Chondrocyte (in vitro differentiated cells): ENCODE measurements around the gene ZNF385B. TPM values are rescaled to one million over a fixed set of nuclear protein-coding genes. Genes with fewer than 3 reads are reported as not detected.

Experiments used
- DNase-seq: peaks from one replicate; pipeline ENCODE4 v3.0.0; 2021; ENCODE audit warnings: mixed read lengths, low spot score
- H3K27ac Mint-ChIP-seq: one replicate; pipeline ENCODE4 v1.8.0; 2021; ENCODE audit warnings: mild to moderate bottlenecking, moderate library complexity, mixed read lengths; ENCODE audit not compliant: unreplicated experiment
- H3K27me3 Mint-ChIP-seq: 2 replicates; pipeline ENCODE4 v1.8.0; 2021; ENCODE audit warnings: low read depth, mixed read lengths
- H3K36me3 Mint-ChIP-seq: 2 replicates; pipeline ENCODE4 v1.8.0; 2021; ENCODE audit warnings: low read depth, mixed read lengths
- H3K4me1 Mint-ChIP-seq: 2 replicates; pipeline ENCODE4 v1.8.0; 2021; ENCODE audit warnings: low read depth, mild to moderate bottlenecking, mixed read lengths
- H3K4me3 Mint-ChIP-seq: one replicate; pipeline ENCODE4 v1.8.0; 2021; ENCODE audit warnings: mild to moderate bottlenecking, moderate library complexity, mixed read lengths; ENCODE audit not compliant: unreplicated experiment
- H3K9me3 Mint-ChIP-seq: 2 replicates; pipeline ENCODE4 v1.8.0; 2021; ENCODE audit warnings: low read depth, mixed read lengths
- total RNA-seq: library from RNA; stranded (reverse); gene quantifications from 3 replicates; pipeline ENCODE4 v1.2.1, GENCODE V29; 2021
- TF ChIP-seq, protein P1 (sequence below): fragments of 200-600 bp; sonication (generic); IDR thresholded peaks from 2 replicates; pipeline ENCODE4 v1.5.0; 2021; ENCODE audit warnings: antibody characterized with exemption, mild to moderate bottlenecking, moderate library complexity

Gene ZNF385B
- total RNA-seq, 1 donor from 2014 or later = 0.25 TPM

GRCh38 chr2:179551539-179552045 lies 309.8 kb downstream of the ZNF385B start:
- peaks cover 4% of the 10 kb centered on the region for H3K4me1 Mint-ChIP-seq
- no peak overlapping the region for H3K4me3 Mint-ChIP-seq
- peaks cover 3% of the 10 kb centered on the region for H3K9me3 Mint-ChIP-seq
- peaks cover 15% of the 10 kb centered on the region for H3K27me3 Mint-ChIP-seq
- TF ChIP-seq, protein P1, sequence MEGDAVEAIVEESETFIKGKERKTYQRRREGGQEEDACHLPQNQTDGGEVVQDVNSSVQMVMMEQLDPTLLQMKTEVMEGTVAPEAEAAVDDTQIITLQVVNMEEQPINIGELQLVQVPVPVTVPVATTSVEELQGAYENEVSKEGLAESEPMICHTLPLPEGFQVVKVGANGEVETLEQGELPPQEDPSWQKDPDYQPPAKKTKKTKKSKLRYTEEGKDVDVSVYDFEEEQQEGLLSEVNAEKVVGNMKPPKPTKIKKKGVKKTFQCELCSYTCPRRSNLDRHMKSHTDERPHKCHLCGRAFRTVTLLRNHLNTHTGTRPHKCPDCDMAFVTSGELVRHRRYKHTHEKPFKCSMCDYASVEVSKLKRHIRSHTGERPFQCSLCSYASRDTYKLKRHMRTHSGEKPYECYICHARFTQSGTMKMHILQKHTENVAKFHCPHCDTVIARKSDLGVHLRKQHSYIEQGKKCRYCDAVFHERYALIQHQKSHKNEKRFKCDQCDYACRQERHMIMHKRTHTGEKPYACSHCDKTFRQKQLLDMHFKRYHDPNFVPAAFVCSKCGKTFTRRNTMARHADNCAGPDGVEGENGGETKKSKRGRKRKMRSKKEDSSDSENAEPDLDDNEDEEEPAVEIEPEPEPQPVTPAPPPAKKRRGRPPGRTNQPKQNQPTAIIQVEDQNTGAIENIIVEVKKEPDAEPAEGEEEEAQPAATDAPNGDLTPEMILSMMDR = no peak
- no peak overlapping the region for H3K27ac Mint-ChIP-seq
- no peak for DNase-seq
- no peaks in the 10 kb centered on the region for H3K36me3 Mint-ChIP-seq

DNA sequence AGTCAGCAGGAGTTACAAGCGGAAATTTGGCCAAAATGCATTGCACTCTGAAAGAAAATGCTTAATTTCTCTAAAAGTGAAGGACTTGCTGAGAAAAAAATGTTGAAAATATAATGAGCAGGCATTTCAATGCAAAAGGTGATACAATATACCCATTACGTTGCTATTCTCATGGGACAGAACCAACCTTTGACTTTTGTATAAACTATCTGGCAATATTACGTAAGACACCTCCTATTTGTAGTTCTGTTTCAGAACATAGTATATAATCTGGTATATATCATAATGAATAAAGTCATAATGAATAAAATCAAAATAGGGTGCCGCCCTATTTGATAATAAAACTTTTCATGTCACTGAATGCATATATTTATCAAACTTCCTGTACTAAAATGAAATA lies 310.6 kb downstream of the ZNF385B start:
- TF ChIP-seq, protein P1 = no peak
- DNase-seq = no peak
- Mint-ChIP-seq H3K27ac (no peak overlapping the region), H3K4me3 (no peak overlapping the region), H3K9me3 (peaks cover 3% of the 10 kb centered on the region), H3K27me3 (peaks cover 18% of the 10 kb centered on the region), H3K36me3 (no peaks in the 10 kb centered on the region), H3K4me1 (no peaks in the 10 kb centered on the region)

- peaks cover 3% of the 10 kb centered on the region for H3K9me3 Mint-ChIP-seq
- TF ChIP-seq, protein P1 = no peak
- no peaks in the 10 kb centered on the region for H3K4me1 Mint-ChIP-seq
- DNase-seq = no peak
- H3K27ac Mint-ChIP-seq = no peak overlapping the region
- H3K4me3 Mint-ChIP-seq = no peak overlapping the region
- no peaks in the 10 kb centered on the region for H3K36me3 Mint-ChIP-seq
- peaks cover 18% of the 10 kb centered on the region for H3K27me3 Mint-ChIP-seq
Observed at GRCh38 chr2:179550214-179550613, 311.2 kb downstream of the ZNF385B start.

DNA sequence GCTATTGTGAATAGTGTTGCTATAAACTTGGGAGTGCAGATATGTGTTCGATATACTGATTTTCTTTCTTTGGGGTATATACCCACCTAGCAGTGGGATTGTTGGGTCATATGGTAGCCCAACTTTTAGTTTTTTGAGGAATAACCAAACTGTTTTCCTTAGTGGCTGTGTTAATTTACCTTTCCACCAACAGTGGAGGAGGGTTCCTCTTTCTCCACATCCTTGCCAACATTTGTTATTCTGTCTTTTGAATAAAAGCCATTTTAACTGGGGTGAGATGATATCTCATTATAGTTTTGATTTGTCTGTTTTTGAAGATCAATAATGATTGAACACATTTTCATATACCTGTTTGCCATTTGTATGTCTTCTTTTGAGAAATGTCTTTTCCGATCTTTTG lies 314.8 kb downstream of the ZNF385B start:
- H3K9me3 Mint-ChIP-seq = no peaks in the 10 kb centered on the region
- H3K27ac Mint-ChIP-seq = no peak overlapping the region
- no peak overlapping the region for H3K4me3 Mint-ChIP-seq
- peaks cover 16% of the 10 kb centered on the region for H3K27me3 Mint-ChIP-seq
- H3K4me1 Mint-ChIP-seq = peaks cover 2% of the 10 kb centered on the region
- no peak for DNase-seq
- TF ChIP-seq, protein P1 = no peak
- H3K36me3 Mint-ChIP-seq = no peaks in the 10 kb centered on the region

GRCh38 chr2:179545024-179545423 lies 316.4 kb downstream of the ZNF385B start:
- Mint-ChIP-seq H3K9me3 (no peaks in the 10 kb centered on the region), H3K36me3 (peaks cover 1% of the 10 kb centered on the region), H3K4me3 (no peak overlapping the region), H3K27ac (no peak overlapping the region), H3K4me1 (peaks cover 2% of the 10 kb centered on the region), H3K27me3 (peaks cover 16% of the 10 kb centered on the region)
- no peak for DNase-seq
- TF ChIP-seq, protein P1 = no peak
